Spleen (tissue), 11 donors: ENCODE measurements around the gene TSPOAP1. TPM values are rescaled to one million over a fixed set of nuclear protein-coding genes. Genes with fewer than 3 reads are reported as not detected.

Experiments used
- DNase-seq: peaks from one replicate; pipeline ENCODE4 v3.0.0-alpha.2; 2020
- H3K27ac ChIP-seq, 8 donors: fragments of 200-600 bp; sonication (generic) in 7 of 8; 1 replicate in 4 of 8; 2 replicates in 4 of 8; pipeline versions ENCODE4 v1.5.0 to v1.8.0; 2016 to 2021; ENCODE audit warnings: inconsistent platforms in 4 of 8, mild to moderate bottlenecking in 4 of 8, moderate library complexity in 1 of 8
- H3K27me3 ChIP-seq, 7 donors: fragments of 200-600 bp; sonication (generic) in 6 of 7; replicated peaks in 1 of 7; 1 replicate in 4 of 7; 2 replicates in 3 of 7; pipeline versions ENCODE4 v1.5.0 to v1.8.0; 2016 to 2021; ENCODE audit warnings: inconsistent platforms in 3 of 7, mild to moderate bottlenecking in 1 of 7
- H3K36me3 ChIP-seq, 6 donors: fragments of 200-600 bp; sonication (generic) in 5 of 6; 1 replicate in 4 of 6; 2 replicates in 2 of 6; pipeline versions ENCODE4 v1.5.0 to v1.8.0; 2016 to 2021; ENCODE audit warnings: inconsistent platforms in 2 of 6
- H3K4me1 ChIP-seq, 6 donors: fragments of 200-600 bp; sonication (generic) in 5 of 6; 1 replicate in 3 of 6; 2 replicates in 3 of 6; pipeline versions ENCODE4 v1.5.0 to v1.8.0; 2016 to 2021; ENCODE audit warnings: inconsistent platforms in 3 of 6
- H3K4me3 ChIP-seq, 8 donors: fragments of 200-600 bp; sonication (generic) in 7 of 8; 1 replicate in 4 of 8; 2 replicates in 4 of 8; pipeline versions ENCODE4 v1.5.0 to v1.8.0; 2016 to 2021; ENCODE audit warnings: inconsistent platforms in 4 of 8, mild to moderate bottlenecking in 4 of 8, moderate library complexity in 2 of 8
- H3K9me3 ChIP-seq, 8 donors: fragments of 200-600 bp; sonication (generic) in 7 of 8; 1 replicate in 4 of 8; 2 replicates in 4 of 8; pipeline versions ENCODE4 v1.5.0 to v1.8.0; 2016 to 2021; ENCODE audit warnings: inconsistent platforms in 4 of 8
- CTCF ChIP-seq, 11 experiments: fragments of 200-600 bp in 7 of 11; fragments of 450-650 bp in 4 of 11; sonication (generic) in 4 of 11; IDR thresholded peaks in 8 of 11; conservative IDR thresholded peaks in 3 of 11; 1 replicate in 7 of 11; 2 replicates in 4 of 11; pipeline versions ENCODE4 v1.4.0 to v1.8.0; 2016 to 2021; ENCODE audit warnings: antibody characterized with exemption in 11 of 11, inconsistent platforms in 4 of 11, mild to moderate bottlenecking in 1 of 11
- POLR2A ChIP-seq, 3 donors: fragments of 450-650 bp; IDR thresholded peaks; one replicate each; pipeline ENCODE4 v1.5.1; 2017; ENCODE audit warnings: antibody characterized with exemption in 3 of 3, mild to moderate bottlenecking in 1 of 3
- POLR2AphosphoS5 ChIP-seq, 3 donors: sonication (generic); formaldehyde crosslinking; IDR thresholded peaks; one replicate each; pipeline ENCODE4 v1.5.1; 2017; ENCODE audit warnings: antibody characterized with exemption in 3 of 3
- WGBS, 5 donors: extraction: QIAGEN DNeasy Blood & Tissue Kit in 3 of 5; methylation state at CpG; one replicate each; pipeline versions ENCODE4 v1.1.5 to v1.1.7; 2013 to 2018; 5-methylcytosine and 5-hydroxymethylcytosine counted together
- intact Hi-C: fragments of 100-400 bp; cut with DNase I; formaldehyde crosslinking; loops from one replicate; pipeline ENCODE4 v1.15.0; 2023; ENCODE audit warnings: low total_unique reads
- polyA plus RNA-seq, 3 donors: library from polyadenylated mRNA; stranded (reverse); fragments of 200-250 nt; gene quantifications; one replicate each; pipeline ENCODE4 v1.2.1, GENCODE V29; 2013
- total RNA-seq, 7 donors: library from RNA; depleted of rRNA in 3 of 7; stranded (reverse); fragments of >200 nt in 3 of 7; fragmentation: NEBNext Ultra II Directional in 4 of 7; extraction: Animal tissue kit (Norgen Biotek cat#: 25700) in 4 of 7; gene quantifications; one replicate each; pipeline versions ENCODE4 v1.1.0 to v1.2.1, GENCODE V29; 2016 to 2021
- donor health status: healthy with polysubstance abuse.
- donor health status: DM: no; HTN: no; CAD: no; lungs with moderate emphysema.
- donor health status: DM: no; HTN: no; CAD: no.
- donor health status: Bipolar disorder and iron deficiency.
- donor health status: healthy.
- donor health status: DM: no; HTN: no; CAD: no.
- donor health status: DM: yes; HTN: yes; CAD: no.

The TSPOAP1 gene
- total and polyA plus RNA-seq, 10 donors: 11.5 to 31.8 (median 18.6) TPM

GRCh38 chr17:58318065-58318481 lies 10.5 kb downstream of the TSPOAP1 start:
- peak; percentile 80 for DNase-seq
- intact Hi-C loops: loop anchor here (10.0 kb wide), 1 partner anchor 97 kb away; the partner anchor contains the start of gene RNF43
- Histone ChIP-seq H3K9me3 (no peaks in the 10 kb centered on the region), H3K36me3 (peaks cover 0 to 29% (median 0%) of the 10 kb centered on the region in 6 donors), H3K27ac (peak overlapping the region in 7 of 8 donors; percentile 33 to 79 (median 60)), H3K4me3 (no peak overlapping the region), H3K27me3 (no peaks in the 10 kb centered on the region), H3K4me1 (peaks cover 0 to 22% (median 10%) of the 10 kb centered on the region in 6 donors)
- TF ChIP-seq CTCF (IDR thresholded peaks at IDR 0.05 in 8 of 11, conservative IDR thresholded peaks at IDR 0.05 in 3 of 11) (no peak), POLR2AphosphoS5 (IDR thresholded peaks at IDR 0.05) (no peak)
- WGBS, 5 donors: 91 to 97% (median 95%) methylated on average over 8 to 9 of the region's 9 CpGs

DNA sequence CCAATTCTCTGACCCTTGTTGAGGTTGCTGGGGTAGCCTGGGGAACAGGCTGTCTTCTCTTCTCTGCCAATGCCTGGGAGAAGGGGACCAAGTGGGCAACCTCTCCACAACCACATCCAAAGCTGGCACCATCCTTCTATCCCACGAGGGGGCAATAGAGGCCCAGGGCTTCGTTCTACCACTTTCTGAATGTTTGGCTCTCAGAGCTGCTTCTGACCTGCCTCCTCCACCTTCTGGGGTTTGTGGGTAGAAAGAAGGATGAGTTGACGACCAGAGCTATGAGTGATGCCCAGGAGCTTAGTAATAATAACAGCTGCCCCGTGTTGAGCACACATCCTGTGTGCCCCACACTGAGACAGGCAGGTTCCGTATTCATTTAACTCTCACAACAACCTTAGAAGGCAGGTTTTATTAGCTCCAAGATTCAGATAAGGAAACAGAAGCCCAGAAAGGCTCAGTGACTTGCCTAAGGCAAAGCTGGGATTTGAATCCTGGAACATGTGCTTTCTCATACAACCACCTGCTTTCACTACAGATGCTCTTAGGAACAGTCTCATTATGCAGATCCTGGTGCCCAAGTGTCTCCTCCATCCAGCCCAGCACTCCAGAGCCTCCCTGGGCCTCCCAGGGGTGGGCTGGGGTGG lies 11.1 kb downstream of the TSPOAP1 start:
- Histone ChIP-seq H3K9me3 (no peaks in the 10 kb centered on the region), H3K27me3 (no peaks in the 10 kb centered on the region), H3K27ac (peak overlapping the region in 7 of 8 donors; percentile 33 to 79 (median 60)), H3K4me3 (no peak overlapping the region), H3K36me3 (peaks cover 0 to 27% (median 0%) of the 10 kb centered on the region in 6 donors), H3K4me1 (peaks cover 0 to 19% (median 10%) of the 10 kb centered on the region in 6 donors)
- 11 to 19% (median 18%) methylated on average over 5 of the region's 5 CpGs for WGBS, 5 donors
- DNase-seq: peak; percentile 85
- intact Hi-C loops: loop anchor here (10.0 kb wide), 1 partner anchor 97 kb away; the partner anchor contains the start of gene RNF43
- TF ChIP-seq POLR2A (IDR thresholded peaks at IDR 0.05) (no peak), CTCF (IDR thresholded peaks at IDR 0.05 in 8 of 11, conservative IDR thresholded peaks at IDR 0.05 in 3 of 11) (peak; percentile 63 to 86 (median 82)), POLR2AphosphoS5 (IDR thresholded peaks at IDR 0.05) (peak in 2 of 3 donors; percentile 18 to 76)

DNA sequence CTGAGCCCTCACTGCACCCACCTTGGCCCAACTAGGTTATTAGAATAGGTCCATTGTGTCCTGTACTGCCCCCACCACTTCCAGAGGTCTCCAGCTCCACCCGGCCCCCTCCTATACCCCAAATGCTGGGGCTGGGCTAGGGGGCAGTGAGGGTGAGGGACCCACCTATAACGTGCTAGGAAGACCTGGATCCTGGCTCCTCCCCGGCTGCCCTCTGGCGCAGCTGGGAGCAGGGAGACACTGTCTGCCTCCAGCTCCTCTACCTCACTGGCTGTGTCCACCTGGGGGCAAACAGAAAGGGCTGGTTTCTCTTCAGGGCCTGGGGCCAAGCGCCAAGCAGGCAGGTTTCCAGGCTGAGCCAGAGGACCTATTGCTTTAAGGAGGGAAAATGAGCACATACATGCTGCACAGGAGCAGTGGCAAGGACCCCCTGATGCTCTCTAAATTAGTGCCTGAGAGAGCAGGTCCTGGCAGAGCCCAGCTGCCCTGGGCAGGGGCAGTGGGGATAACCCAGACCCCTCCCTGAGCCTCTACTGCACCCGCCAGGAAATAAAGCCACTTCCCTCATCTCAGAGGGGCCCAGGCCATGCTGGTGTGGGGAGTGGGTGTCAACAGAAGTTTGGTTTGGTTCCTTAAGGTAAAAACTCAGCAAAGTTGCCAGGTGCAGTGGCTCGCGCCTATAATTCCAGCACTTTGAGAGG lies 12.2 kb downstream of the TSPOAP1 start:
- peak; percentile 57 for DNase-seq
- TF ChIP-seq CTCF (IDR thresholded peaks at IDR 0.05 in 8 of 11, conservative IDR thresholded peaks at IDR 0.05 in 3 of 11) (no peak), POLR2AphosphoS5 (IDR thresholded peaks at IDR 0.05) (no peak), POLR2A (IDR thresholded peaks at IDR 0.05) (no peak)

GRCh38 chr17:58315750-58316149 lies 12.8 kb downstream of the TSPOAP1 start:
- TF ChIP-seq CTCF (IDR thresholded peaks at IDR 0.05 in 8 of 11, conservative IDR thresholded peaks at IDR 0.05 in 3 of 11) (no peak), POLR2A (IDR thresholded peaks at IDR 0.05) (no peak), POLR2AphosphoS5 (IDR thresholded peaks at IDR 0.05) (no peak)
- DNase-seq: peak; percentile 6
- H3K27me3 ChIP-seq: no peaks in the 10 kb centered on the region
- intact Hi-C loops: loop anchor here (10.0 kb wide), 1 partner anchor 99 kb away; the partner anchor contains the start of gene RNF43
- no peak overlapping the region for H3K27ac ChIP-seq
- H3K36me3 ChIP-seq: peaks cover 0 to 22% (median 0%) of the 10 kb centered on the region in 6 donors
- no peaks in the 10 kb centered on the region for H3K9me3 ChIP-seq
- 78 to 97% (median 94%) methylated on average over 4 of the region's 4 CpGs for WGBS, 5 donors
- H3K4me1 ChIP-seq: peaks cover 0 to 19% (median 10%) of the 10 kb centered on the region in 6 donors
- no peak overlapping the region for H3K4me3 ChIP-seq

More for the DNA sequence above, 12.2 kb downstream of the TSPOAP1 start:
- Histone ChIP-seq H3K36me3 (peaks cover 0 to 25% (median 0%) of the 10 kb centered on the region in 6 donors), H3K4me3 (no peak overlapping the region), H3K9me3 (no peaks in the 10 kb centered on the region), H3K4me1 (peaks cover 0 to 19% (median 10%) of the 10 kb centered on the region in 6 donors), H3K27ac (no peak overlapping the region), H3K27me3 (no peaks in the 10 kb centered on the region)
- intact Hi-C loops: loop anchor here (10.0 kb wide), 1 partner anchor 98 kb away; the partner anchor contains the start of gene RNF43
- 73 to 93% (median 88%) methylated on average over 8 of the region's 8 CpGs for WGBS, 5 donors
